Mesenchymal stem cell (in vitro differentiated cells and primary cell): Measurements from ENCODE around the gene HARS2.
"Not testable (repeated sequence)": the region's sequence is repeated elsewhere in the genome, so short reads cannot be mapped to it uniquely, and the experiment has no call there.

Experiments
- DNase-seq: peaks from one replicate; pipeline ENCODE4 v3.0.0-alpha.2; 2013
- H2AFZ ChIP-seq: one replicate; pipeline ENCODE4 v1.6.1; 2013; ENCODE audit warnings: low read depth, mild to moderate bottlenecking, control low read depth, inconsistent platforms, low read length, moderate library complexity
- H2AK5ac ChIP-seq: 2 replicates; pipeline ENCODE4 v1.6.1; 2013; ENCODE audit warnings: low read length, moderate library complexity, mild to moderate bottlenecking, inconsistent platforms; ENCODE audit not compliant: severe bottlenecking
- H2BK120ac ChIP-seq: one replicate; pipeline ENCODE4 v1.6.1; 2013; ENCODE audit warnings: low read depth, mild to moderate bottlenecking, inconsistent platforms, low read length, moderate library complexity
- H2BK12ac ChIP-seq, 2 experiments: one replicate each; pipeline ENCODE4 v1.6.1; 2013; ENCODE audit warnings: inconsistent platforms in 2 of 2, low read length in 2 of 2, mild to moderate bottlenecking in 2 of 2, moderate library complexity in 2 of 2, control low read depth in 1 of 2
- H2BK15ac ChIP-seq: one replicate; pipeline ENCODE4 v1.6.1; 2013; ENCODE audit warnings: mild to moderate bottlenecking, low read depth, inconsistent platforms; ENCODE audit not compliant: poor library complexity, severe bottlenecking
- H2BK5ac ChIP-seq: 2 replicates; pipeline ENCODE4 v1.6.1; 2013; ENCODE audit warnings: low read depth, mild to moderate bottlenecking, low read length, control low read depth, inconsistent platforms; ENCODE audit not compliant: poor library complexity, severe bottlenecking
- H3K14ac ChIP-seq, 2 experiments: one replicate each; pipeline ENCODE4 v1.6.1; 2013; ENCODE audit warnings: inconsistent platforms in 2 of 2, low read length in 2 of 2, control low read depth in 1 of 2, mild to moderate bottlenecking in 1 of 2, moderate library complexity in 1 of 2
- H3K18ac ChIP-seq, 2 experiments: one replicate each; pipeline ENCODE4 v1.6.1; 2013; ENCODE audit warnings: inconsistent platforms in 2 of 2, low read length in 2 of 2, control low read depth in 1 of 2, low read depth in 1 of 2, mild to moderate bottlenecking in 1 of 2
- H3K23ac ChIP-seq, 2 experiments: one replicate each; pipeline ENCODE4 v1.6.1; 2013; ENCODE audit warnings: inconsistent platforms in 2 of 2, low read length in 2 of 2, mild to moderate bottlenecking in 2 of 2, moderate library complexity in 2 of 2, control low read depth in 1 of 2
- H3K27ac ChIP-seq: 2 replicates; pipeline ENCODE4 v1.5.1; 2013; ENCODE audit warnings: mild to moderate bottlenecking, moderate library complexity, low read length, control low read depth, inconsistent platforms; ENCODE audit not compliant: poor library complexity, severe bottlenecking
- H3K27me3 ChIP-seq, 2 experiments: 2 replicates each; pipeline versions ENCODE4 v1.6.1 to v1.7.0; 2013; ENCODE audit warnings: low read length in 2 of 2, mild to moderate bottlenecking in 2 of 2, moderate library complexity in 2 of 2, control low read depth in 1 of 2, inconsistent platforms in 1 of 2; ENCODE audit not compliant: control insufficient read depth in 1 of 2, insufficient read depth in 1 of 2
- H3K36me3 ChIP-seq, 2 experiments: 2 replicates each; pipeline versions ENCODE4 v1.6.1 to v1.7.0; 2013; ENCODE audit warnings: low read length in 2 of 2, control low read depth in 1 of 2, inconsistent platforms in 1 of 2, low read depth in 1 of 2, mild to moderate bottlenecking in 1 of 2; ENCODE audit not compliant: insufficient read depth in 2 of 2, control insufficient read depth in 1 of 2
- H3K4ac ChIP-seq, 2 experiments: one replicate each; pipeline ENCODE4 v1.6.1; 2013; ENCODE audit warnings: inconsistent platforms in 2 of 2, low read length in 2 of 2, mild to moderate bottlenecking in 2 of 2, moderate library complexity in 2 of 2, control low read depth in 1 of 2, low read depth in 1 of 2
- H3K4me1 ChIP-seq: 2 replicates; pipeline ENCODE4 v1.6.1; 2013; ENCODE audit warnings: low read depth, low read length, control low read depth; ENCODE audit not compliant: control insufficient read depth, insufficient read depth
- H3K4me2 ChIP-seq: 2 replicates; pipeline ENCODE4 v1.6.1; 2013; ENCODE audit warnings: low read length, mild to moderate bottlenecking, inconsistent platforms; ENCODE audit not compliant: poor library complexity, severe bottlenecking
- H3K4me3 ChIP-seq, 2 experiments: 2 replicates each; pipeline versions ENCODE4 v1.5.1 to v1.7.0; 2013; ENCODE audit warnings: low read length in 2 of 2, mild to moderate bottlenecking in 2 of 2, control low read depth in 1 of 2, low read depth in 1 of 2; ENCODE audit not compliant: insufficient read depth in 1 of 2
- H3K79me1 ChIP-seq: replicated peaks from 2 replicates; pipeline ENCODE4 v1.6.1; 2013; ENCODE audit warnings: mild to moderate bottlenecking, control low read depth, low read length, inconsistent platforms; ENCODE audit not compliant: poor library complexity, severe bottlenecking
- H3K9ac ChIP-seq: 2 replicates; pipeline ENCODE4 v1.7.0; 2013; ENCODE audit warnings: mild to moderate bottlenecking, low read length, moderate library complexity
- H3K9me3 ChIP-seq: 2 replicates; pipeline ENCODE4 v1.7.0; 2013; ENCODE audit warnings: mild to moderate bottlenecking, low read length; ENCODE audit not compliant: control insufficient read depth
- H4K8ac ChIP-seq: one replicate; pipeline ENCODE4 v1.6.1; 2013; ENCODE audit warnings: inconsistent platforms, mild to moderate bottlenecking, low read length, moderate library complexity
- H4K91ac ChIP-seq: one replicate; pipeline ENCODE4 v1.6.1; 2013; ENCODE audit warnings: mild to moderate bottlenecking, low read length, inconsistent platforms
- WGBS: methylation state at CpG from one replicate; pipeline ENCODE4 v1.1.7; 2013; ENCODE audit warnings: mixed read lengths; 5-methylcytosine and 5-hydroxymethylcytosine counted together

HARS2 gene

DNA sequence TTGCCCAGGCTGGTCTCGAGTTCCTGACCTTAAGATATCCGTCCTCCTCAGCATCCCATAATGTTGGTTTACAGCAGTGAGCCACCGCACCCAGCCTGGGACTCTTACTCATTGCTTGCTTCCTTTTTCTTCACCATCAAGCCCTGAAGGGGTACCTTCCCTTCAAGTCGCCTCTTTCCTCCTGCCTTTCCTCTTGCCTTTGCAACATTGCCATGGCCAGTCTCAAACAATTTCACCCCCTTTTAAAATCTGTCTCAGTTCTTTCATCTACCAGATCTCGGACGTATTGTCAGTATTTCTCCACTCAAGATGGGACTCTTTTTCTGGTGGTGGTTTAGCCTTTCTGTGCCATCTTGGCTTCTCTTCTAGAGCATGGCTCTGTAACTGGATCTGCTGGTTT lies 29.5 kb downstream of the HARS2 start:
- not testable (repeated sequence) for H3K18ac ChIP-seq, H3K23ac ChIP-seq, H3K79me1 ChIP-seq, H4K8ac ChIP-seq, H3K9ac ChIP-seq, H3K36me3 ChIP-seq, H3K27ac ChIP-seq, H2BK12ac ChIP-seq, H2AK5ac ChIP-seq, H2AFZ ChIP-seq, H3K27me3 ChIP-seq, H2BK15ac ChIP-seq, H3K4me3 ChIP-seq, H2BK120ac ChIP-seq, H4K91ac ChIP-seq, DNase-seq, H3K4me1 ChIP-seq, H3K14ac ChIP-seq, H3K9me3 ChIP-seq, H3K4ac ChIP-seq, H3K4me2 ChIP-seq, H2BK5ac ChIP-seq
- WGBS, result 77% methylated on average over 6 of the region's 6 CpGs

DNA sequence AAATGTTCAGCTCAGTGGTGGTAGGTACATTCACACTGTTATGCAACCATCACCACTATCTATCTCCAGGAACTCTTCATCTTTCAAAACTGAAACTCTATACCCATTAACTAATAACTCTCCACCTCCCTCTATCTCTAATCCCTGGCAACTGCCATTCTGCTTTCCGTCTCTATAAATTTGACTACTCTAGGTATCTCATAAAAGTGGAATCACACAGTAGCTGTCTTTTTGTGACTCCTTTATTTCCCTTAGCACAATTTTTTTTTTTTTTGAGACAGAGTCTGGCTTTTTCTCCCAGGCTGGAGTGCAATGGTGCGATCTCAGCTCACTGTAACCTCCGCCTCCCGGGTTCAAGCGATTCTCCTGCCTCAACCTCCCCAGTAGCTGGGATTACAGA lies 30.1 kb downstream of the HARS2 start:
- DNase-seq, H4K8ac ChIP-seq, H2AK5ac ChIP-seq, H3K23ac ChIP-seq, H2BK12ac ChIP-seq, H3K18ac ChIP-seq, H2BK120ac ChIP-seq, H3K9ac ChIP-seq, H3K36me3 ChIP-seq, H3K4ac ChIP-seq, H3K27ac ChIP-seq, H3K4me3 ChIP-seq, H2AFZ ChIP-seq, H4K91ac ChIP-seq, H3K9me3 ChIP-seq, H3K4me2 ChIP-seq, H3K14ac ChIP-seq, H2BK5ac ChIP-seq, H3K4me1 ChIP-seq, H3K27me3 ChIP-seq, H2BK15ac ChIP-seq, H3K79me1 ChIP-seq: not testable (repeated sequence)
- 95% methylated on average over 5 of the region's 5 CpGs for WGBS

DNA sequence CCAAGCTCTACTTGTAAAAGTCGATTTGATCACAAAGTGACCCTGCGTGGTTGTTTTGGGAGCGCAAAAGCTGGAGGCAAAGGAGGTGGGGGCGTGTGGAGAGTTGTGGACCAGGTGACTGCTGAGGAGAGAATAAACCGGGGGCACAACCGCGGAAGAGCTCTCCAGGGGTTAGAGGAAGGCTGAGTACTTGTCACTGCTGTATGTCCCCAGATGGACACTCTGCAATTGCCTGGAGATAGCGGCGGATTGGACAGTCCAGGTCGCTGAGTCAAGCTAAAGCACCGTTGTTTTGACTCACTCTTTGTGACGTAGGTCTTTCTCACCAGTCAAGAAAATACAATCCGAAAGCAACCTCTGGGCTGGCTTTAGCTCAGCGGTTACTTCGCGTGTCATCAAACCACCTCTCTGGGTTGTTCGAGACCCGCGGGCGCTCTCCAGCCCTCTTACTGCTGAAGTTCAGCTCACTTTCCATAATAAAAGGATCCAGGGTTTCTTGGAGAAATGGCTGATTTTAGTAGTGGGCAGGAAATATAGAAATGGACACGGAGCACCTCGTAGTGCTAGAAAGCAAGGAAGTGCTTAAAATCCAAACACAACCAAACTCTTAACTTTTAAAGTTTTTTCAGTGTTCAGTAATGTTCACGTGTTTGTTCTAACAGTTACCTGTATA lies 34.7 kb downstream of the HARS2 start:
- Histone ChIP-seq H2BK120ac (no peak overlapping the region), H3K27me3 (no peaks in the 10 kb centered on the region), H3K4me2 (peak overlapping the region; percentile 49), H3K27ac (no peak overlapping the region), H2BK15ac (peak overlapping the region; percentile 67), H3K79me1 (no peaks in the 10 kb centered on the region), H4K8ac (no peak overlapping the region), H2AFZ (peak overlapping the region; percentile 69), H3K36me3 (no peaks in the 10 kb centered on the region), H3K4me1 (peaks cover 1% of the 10 kb centered on the region), H3K4me3 (peak overlapping the region; percentile 46 to 65), H3K14ac (no peak overlapping the region), H4K91ac (no peak overlapping the region), H3K23ac (no peak overlapping the region), H3K9ac (peak overlapping the region; percentile 15), H3K9me3 (peaks cover 3% of the 10 kb centered on the region), H3K4ac (no peak overlapping the region), H2BK5ac (no peak overlapping the region), H2AK5ac (no peak overlapping the region), H2BK12ac (no peak overlapping the region), H3K18ac (no peak overlapping the region)
- DNase-seq, result peak; percentile 98
- 3% methylated on average over 17 of the region's 23 CpGs for WGBS

DNA sequence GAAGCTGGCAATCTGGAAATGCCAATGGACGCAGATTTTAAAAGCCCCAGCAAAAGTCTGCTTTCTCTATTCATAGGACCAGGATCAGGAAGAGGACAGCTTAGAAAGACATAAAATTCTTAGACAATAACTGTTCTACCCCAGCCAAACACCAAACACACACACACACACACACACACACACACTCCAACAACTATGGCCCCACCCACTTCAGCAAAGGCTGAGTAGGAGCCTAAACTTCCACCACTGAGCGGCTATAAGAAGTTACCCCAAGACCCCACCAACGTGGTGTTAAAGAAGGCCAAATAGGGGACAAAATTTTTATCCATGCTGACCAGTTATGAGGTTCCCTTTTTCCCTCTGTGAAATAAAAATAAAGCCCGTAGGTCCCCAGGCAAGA lies 41.8 kb downstream of the HARS2 start:
- Histone ChIP-seq H3K79me1 (no peaks in the 10 kb centered on the region), H3K18ac (no peak overlapping the region), H3K9me3 (peaks cover 13% of the 10 kb centered on the region), H2BK120ac (no peak overlapping the region), H2BK5ac (no peak overlapping the region), H3K4ac (no peak overlapping the region), H3K23ac (no peak overlapping the region), H4K91ac (no peak overlapping the region), H3K4me3 (no peak overlapping the region), H2AK5ac (no peak overlapping the region), H2AFZ (no peak overlapping the region), H3K4me2 (no peak overlapping the region), H3K9ac (no peak overlapping the region), H3K4me1 (no peaks in the 10 kb centered on the region), H3K27ac (no peak overlapping the region), H3K36me3 (no peaks in the 10 kb centered on the region), H4K8ac (no peak overlapping the region), H2BK12ac (no peak overlapping the region), H2BK15ac (no peak overlapping the region), H3K14ac (no peak overlapping the region), H3K27me3 (no peaks in the 10 kb centered on the region)
- 82% methylated on average over 4 of the region's 4 CpGs for WGBS
- DNase-seq, result no peak
